Omental fat pad (tissue), 4 donors: ENCODE measurements around the gene DMXL2. TPM values are rescaled to one million over a fixed set of nuclear protein-coding genes. Genes with fewer than 3 reads are reported as not detected.
"Not testable (repeated sequence)": the region's sequence is repeated elsewhere in the genome, so short reads cannot be mapped to it uniquely, and the experiment has no call there.

Source experiments
- ATAC-seq: fragments of 150-250 bp; one replicate; pipeline ENCODE4 v1.9.1; 2016; ENCODE audit warnings: mild to moderate bottlenecking, moderate library complexity; ENCODE audit not compliant: low FRiP score
- DNase-seq: peaks from one replicate; pipeline ENCODE4 v3.0.0-alpha.2; 2019; ENCODE audit warnings: low spot score
- total RNA-seq, 4 donors: library from RNA; depleted of rRNA; stranded (reverse); fragments of >200 nt; gene quantifications; one replicate each; pipeline ENCODE4 v1.1.0, GENCODE V29; 2016
- TF ChIP-seq, protein P1 (sequence below), 3 donors: fragments of 450-650 bp; IDR thresholded peaks; one replicate each; pipeline ENCODE4 v1.5.1; 2016 to 2017; ENCODE audit warnings: antibody characterized with exemption in 3 of 3, mild to moderate bottlenecking in 3 of 3, moderate library complexity in 2 of 3

Gene DMXL2
- total RNA-seq, 4 donors from 2014 or later = 47.5 to 77.2 (median 54.5) TPM

DNA sequence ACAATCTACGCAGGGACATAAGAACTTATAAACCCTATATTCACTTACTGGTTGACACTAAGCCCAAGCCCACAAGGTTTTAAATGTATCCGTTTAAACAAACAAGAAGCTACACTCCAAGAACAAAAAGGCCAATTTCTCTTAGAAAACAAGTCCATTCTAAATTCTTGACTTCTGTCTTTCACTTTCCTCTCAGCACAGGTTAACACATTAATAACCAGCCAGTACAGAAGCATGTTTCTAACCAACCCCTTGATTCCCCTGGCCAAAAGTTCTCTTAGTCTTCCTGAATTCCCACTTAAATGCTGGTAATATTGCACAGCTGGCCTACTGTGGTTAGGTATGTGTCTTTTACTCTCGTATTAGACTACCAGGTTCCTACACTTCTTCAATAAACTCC lies 4.7 kb downstream of the DMXL2 start:
- ATAC-seq (no peak), DNase-seq (no peak)
- TF ChIP-seq, protein P1, sequence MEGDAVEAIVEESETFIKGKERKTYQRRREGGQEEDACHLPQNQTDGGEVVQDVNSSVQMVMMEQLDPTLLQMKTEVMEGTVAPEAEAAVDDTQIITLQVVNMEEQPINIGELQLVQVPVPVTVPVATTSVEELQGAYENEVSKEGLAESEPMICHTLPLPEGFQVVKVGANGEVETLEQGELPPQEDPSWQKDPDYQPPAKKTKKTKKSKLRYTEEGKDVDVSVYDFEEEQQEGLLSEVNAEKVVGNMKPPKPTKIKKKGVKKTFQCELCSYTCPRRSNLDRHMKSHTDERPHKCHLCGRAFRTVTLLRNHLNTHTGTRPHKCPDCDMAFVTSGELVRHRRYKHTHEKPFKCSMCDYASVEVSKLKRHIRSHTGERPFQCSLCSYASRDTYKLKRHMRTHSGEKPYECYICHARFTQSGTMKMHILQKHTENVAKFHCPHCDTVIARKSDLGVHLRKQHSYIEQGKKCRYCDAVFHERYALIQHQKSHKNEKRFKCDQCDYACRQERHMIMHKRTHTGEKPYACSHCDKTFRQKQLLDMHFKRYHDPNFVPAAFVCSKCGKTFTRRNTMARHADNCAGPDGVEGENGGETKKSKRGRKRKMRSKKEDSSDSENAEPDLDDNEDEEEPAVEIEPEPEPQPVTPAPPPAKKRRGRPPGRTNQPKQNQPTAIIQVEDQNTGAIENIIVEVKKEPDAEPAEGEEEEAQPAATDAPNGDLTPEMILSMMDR (IDR thresholded peaks at IDR 0.05) = no peak

DNA sequence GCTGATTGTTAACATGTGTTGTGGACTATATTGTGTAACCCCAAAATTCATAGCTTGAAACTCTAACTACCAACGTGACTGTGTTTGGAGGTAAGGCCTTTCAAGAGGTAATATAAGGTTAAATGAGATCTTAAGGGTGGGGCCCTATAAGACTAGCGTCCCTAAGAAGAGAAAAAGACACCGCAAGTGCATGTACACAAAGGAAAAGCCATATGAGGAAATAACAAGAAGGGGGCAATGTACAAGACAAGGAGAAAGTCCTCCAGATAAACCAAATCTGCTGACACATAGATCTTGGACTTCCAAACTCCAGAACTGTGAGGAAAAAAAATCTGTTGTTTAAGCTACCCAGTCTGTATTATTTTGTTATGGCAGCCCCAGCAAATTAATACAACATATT lies 8.6 kb downstream of the DMXL2 start:
- TF ChIP-seq, protein P1 (IDR thresholded peaks at IDR 0.05) = no peak
- no peak for DNase-seq
- no peak for ATAC-seq

DNA sequence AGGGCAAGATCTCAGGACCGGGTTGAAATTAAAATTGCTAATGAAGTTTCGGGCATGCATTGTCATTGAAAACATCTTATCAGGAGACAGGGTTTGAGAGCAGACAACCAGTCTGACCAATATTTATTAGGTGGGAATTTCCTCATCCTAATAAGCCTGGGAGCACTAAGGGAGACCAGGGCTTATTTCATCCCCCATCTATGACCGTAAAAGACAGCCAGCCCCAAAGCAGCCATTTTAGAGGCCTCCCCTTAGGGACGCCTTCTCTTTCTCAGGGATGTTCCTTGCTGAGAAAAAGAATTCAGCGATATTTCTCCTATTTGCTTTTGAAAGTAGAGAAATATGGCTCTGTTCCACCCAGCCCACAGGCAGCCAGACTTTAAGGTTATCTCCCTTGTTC lies 9.9 kb downstream of the DMXL2 start:
- not testable (repeated sequence) for ATAC-seq

DNA sequence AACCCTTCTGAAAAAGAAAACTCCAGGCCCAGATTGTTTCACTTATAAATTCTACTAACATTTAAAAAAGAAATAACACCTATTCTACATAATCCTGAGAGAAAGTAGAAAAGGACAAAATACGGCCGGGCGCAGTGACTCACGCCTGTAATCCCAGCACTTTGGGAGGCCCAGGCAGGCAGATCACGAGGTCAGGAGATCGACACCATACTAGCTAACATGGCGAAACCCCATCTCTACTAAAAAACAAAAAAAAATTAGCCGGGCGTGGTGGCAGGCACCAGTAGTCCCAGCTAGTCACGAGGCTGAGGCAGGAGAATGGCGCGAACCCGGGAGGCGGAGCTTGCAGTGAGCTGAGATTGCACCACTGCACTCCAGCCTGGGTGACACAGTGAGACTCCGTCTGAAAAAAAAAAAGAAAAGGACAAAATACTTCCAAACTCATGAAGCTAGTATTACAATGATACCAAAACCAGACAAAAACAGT lies 19.1 kb downstream of the DMXL2 start:
- not testable (repeated sequence) for ATAC-seq

More for the DNA sequence above, 9.9 kb downstream of the DMXL2 start:
- not testable (repeated sequence) for DNase-seq

DNA sequence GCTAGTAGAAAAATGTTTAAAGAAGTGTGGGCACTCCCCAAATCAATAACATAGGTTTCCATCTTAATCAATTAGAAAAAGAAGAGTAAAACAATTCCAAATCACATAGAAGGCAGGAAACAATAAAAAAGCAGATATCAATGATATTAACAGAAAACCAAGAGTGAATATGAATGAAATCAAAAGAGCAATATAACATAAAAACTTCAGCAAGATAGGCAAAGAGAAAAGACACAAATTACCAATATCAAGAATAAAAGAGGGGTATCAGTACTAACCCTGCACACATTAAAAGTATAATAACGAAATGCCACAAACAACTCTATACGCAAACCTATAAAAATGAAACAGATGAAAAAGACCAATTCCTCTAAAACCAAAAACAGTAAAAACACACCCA lies 19.6 kb downstream of the DMXL2 start:
- DNase-seq (no peak), ATAC-seq (no peak)

More for the DNA sequence above, 19.1 kb downstream of the DMXL2 start:
- not testable (repeated sequence) for DNase-seq

DNA sequence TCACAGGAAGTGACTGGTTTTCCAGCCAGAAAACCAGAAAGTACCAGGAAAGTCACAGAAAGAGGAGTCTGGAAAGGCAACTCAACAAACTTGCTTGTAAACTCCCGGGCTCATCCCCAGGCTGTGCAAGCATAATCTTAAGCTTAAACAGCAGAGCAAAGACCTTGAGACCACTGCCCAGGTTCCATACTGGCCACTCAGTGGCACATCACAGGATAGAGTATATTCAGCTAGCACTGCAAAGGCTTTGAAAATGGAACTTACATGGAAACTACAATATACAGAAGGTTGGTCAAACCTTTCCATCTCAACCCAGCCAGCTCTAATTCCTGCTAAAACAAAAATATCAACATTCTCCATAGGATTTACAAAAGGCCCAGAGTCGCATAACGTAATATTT lies 20.1 kb downstream of the DMXL2 start:
- ATAC-seq = no peak
- TF ChIP-seq, protein P1 (IDR thresholded peaks at IDR 0.05) = no peak

More for the DNA sequence above, 19.6 kb downstream of the DMXL2 start:
- TF ChIP-seq, protein P1 (IDR thresholded peaks at IDR 0.05) = no peak

DNA sequence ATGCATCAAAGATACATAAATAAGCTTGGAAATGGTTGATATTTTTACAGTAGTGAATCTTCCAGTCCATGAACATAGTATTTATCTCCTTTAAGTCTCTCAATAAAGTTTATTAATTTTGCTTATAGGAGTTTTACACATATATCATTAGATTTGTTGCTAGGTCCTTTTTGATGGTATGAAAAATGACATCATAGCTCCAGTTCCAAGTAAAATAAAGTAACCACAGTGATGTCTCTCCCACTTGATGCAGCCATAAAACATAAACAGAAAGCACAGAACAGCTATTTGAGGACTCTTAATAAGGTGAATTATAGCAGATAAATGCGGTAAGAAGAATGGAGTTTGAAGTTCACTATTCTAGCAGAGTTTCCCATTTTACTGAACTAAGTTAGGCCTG lies 20.8 kb downstream of the DMXL2 start:
- ATAC-seq (no peak), DNase-seq (no peak)
- TF ChIP-seq, protein P1 (IDR thresholded peaks at IDR 0.05) = no peak

More for the DNA sequence above, 20.1 kb downstream of the DMXL2 start:
- no peak for DNase-seq

DNA sequence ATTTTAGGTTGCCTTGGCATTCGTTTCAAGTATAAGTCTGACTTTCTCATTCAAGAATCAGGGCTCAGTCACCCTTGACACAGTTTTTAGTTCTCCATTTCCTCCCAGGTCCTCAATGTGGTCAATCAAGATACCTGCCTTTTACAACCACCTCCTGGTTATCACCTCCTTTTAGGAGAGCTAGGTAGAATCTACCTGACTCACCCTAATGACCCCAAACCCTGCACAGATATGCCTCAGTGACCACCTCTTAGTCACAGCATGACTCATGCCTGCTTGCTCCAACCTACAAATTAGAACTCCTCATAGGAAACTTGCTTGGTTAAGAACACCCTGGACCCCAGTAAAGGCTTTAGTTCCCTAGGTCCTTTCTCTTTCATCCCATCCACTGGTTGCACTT lies 22.5 kb downstream of the DMXL2 start:
- TF ChIP-seq, protein P1 (IDR thresholded peaks at IDR 0.05) = no peak
- no peak for ATAC-seq
- no peak for DNase-seq
